CD4-positive, CD25-positive, alpha-beta regulatory T cell (primary cell): Measurements from ENCODE around the gene ZDHHC20. TPM values are rescaled to one million over a fixed set of nuclear protein-coding genes. Genes with fewer than 3 reads are reported as not detected.

ENCODE experiments used
- ATAC-seq, 2 donors: fragments of 150-1000 bp; cut with Tn5 transposase; one replicate each; pipeline ENCODE4 v1.10.0; 2021; ENCODE audit warnings: low read depth in 2 of 2, moderate number of reproducible peaks in 2 of 2, moderate library complexity in 1 of 2
- DNase-seq, 3 donors: peaks; one replicate each; pipeline versions ENCODE4 v3.0.0 to v3.0.0-alpha.2; 2012 to 2022; ENCODE audit warnings: mixed read lengths in 1 of 3
- H3K27ac ChIP-seq: one replicate; pipeline ENCODE4 v1.7.0; 2013; ENCODE audit warnings: mild to moderate bottlenecking, low read length; ENCODE audit not compliant: insufficient read depth, poor library complexity, severe bottlenecking
- H3K27me3 ChIP-seq: one replicate; pipeline ENCODE4 v1.7.0; 2013; ENCODE audit warnings: low read length; ENCODE audit not compliant: control insufficient read depth, insufficient read depth
- H3K36me3 ChIP-seq: one replicate; pipeline ENCODE4 v1.7.0; 2013; ENCODE audit warnings: mild to moderate bottlenecking, low read length, moderate library complexity; ENCODE audit not compliant: control insufficient read depth, insufficient read depth
- H3K4me1 ChIP-seq: 2 replicates; pipeline ENCODE4 v1.7.0; 2013; ENCODE audit warnings: mild to moderate bottlenecking, low read length; ENCODE audit not compliant: insufficient read depth, control insufficient read depth, poor library complexity, severe bottlenecking
- H3K4me3 ChIP-seq: one replicate; pipeline ENCODE4 v1.7.0; 2013; ENCODE audit warnings: low read depth, mild to moderate bottlenecking, low read length, moderate library complexity
- H3K9me3 ChIP-seq, 2 experiments: 1 replicate in 1 of 2; 2 replicates in 1 of 2; pipeline ENCODE4 v1.7.0; 2013; ENCODE audit warnings: low read length in 2 of 2, mild to moderate bottlenecking in 1 of 2, moderate library complexity in 1 of 2; ENCODE audit not compliant: control insufficient read depth in 2 of 2
- H3K27ac Mint-ChIP-seq, 3 donors: one replicate each; pipeline ENCODE4 v1.8.0; 2020 to 2022; ENCODE audit warnings: mild to moderate bottlenecking in 3 of 3, mixed read lengths in 3 of 3, moderate library complexity in 2 of 3
- H3K27me3 Mint-ChIP-seq: one replicate; pipeline ENCODE4 v1.8.0; 2022; ENCODE audit warnings: mild to moderate bottlenecking, mixed read lengths
- H3K36me3 Mint-ChIP-seq: one replicate; pipeline ENCODE4 v1.8.0; 2020; ENCODE audit warnings: mixed read lengths
- H3K4me1 Mint-ChIP-seq, 4 donors: one replicate each; pipeline ENCODE4 v1.8.0; 2020 to 2022; ENCODE audit warnings: mixed read lengths in 4 of 4, mild to moderate bottlenecking in 1 of 4
- H3K4me3 Mint-ChIP-seq, 4 donors: one replicate each; pipeline ENCODE4 v1.8.0; 2020 to 2022; ENCODE audit warnings: mild to moderate bottlenecking in 4 of 4, mixed read lengths in 4 of 4, moderate library complexity in 3 of 4
- H3K9me3 Mint-ChIP-seq, 7 donors: one replicate each; pipeline ENCODE4 v1.8.0; 2020 to 2022; ENCODE audit warnings: mixed read lengths in 7 of 7, mild to moderate bottlenecking in 3 of 7, moderate library complexity in 2 of 7
- polyA plus RNA-seq, 4 donors: library from polyadenylated mRNA; unstranded; fragments of 300-500 nt; fragmentation: Illumina TruSeq; gene quantifications; one replicate each; pipeline ENCODE4 v1.2.3, GENCODE V29; 2021
- total RNA-seq: library from RNA; stranded (reverse); gene quantifications from one replicate; pipeline ENCODE4 v1.2.3, GENCODE V29; 2022

ZDHHC20 gene
- total and polyA plus RNA-seq, 5 donors from 2014 or later = 36.9 to 84.4 (median 39.6) TPM

DNA sequence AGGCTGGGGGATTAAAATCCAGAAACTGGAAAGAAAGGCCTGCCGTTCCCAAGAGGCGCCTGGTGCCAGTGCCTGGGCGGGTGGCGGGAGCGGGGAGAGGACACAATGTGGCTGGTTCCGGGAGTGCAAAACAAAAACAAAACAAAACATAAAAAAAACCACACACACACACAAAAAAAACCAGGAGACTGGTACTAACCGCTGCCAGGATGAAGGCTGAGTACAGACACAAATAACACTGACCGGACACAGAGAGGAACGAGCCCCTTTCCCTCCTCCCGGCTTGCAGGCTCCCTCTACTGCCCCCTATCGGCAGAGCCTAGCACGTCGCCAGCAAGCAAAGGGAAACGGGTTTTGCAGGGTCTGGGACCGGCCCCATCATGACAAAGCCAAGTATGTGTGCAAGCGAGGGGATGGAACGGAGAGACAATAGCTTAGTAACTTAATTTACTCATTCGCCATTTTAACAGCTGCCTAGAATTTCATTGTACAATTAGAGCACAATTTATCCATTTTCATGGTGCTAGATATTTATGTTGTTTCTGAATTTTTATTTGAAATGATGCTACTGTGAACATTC lies 17.9 kb upstream of the ZDHHC20 start:
- no peaks in the 10 kb centered on the region for H3K36me3 Mint-ChIP-seq
- peaks cover 32% of the 10 kb centered on the region for H3K27me3 Mint-ChIP-seq
- H3K9me3 Mint-ChIP-seq = peaks cover 0 to 1% (median 0%) of the 10 kb centered on the region in 7 donors
- DNase-seq (peak; percentile 62 to 82 (median 66)), ATAC-seq (peak; percentile 71 to 75)
- peaks cover 9% of the 10 kb centered on the region for H3K4me1 ChIP-seq
- H3K9me3 ChIP-seq = no peaks in the 10 kb centered on the region
- H3K36me3 ChIP-seq = no peaks in the 10 kb centered on the region
- peaks cover 3% of the 10 kb centered on the region for H3K27me3 ChIP-seq
- no peak overlapping the region for H3K27ac ChIP-seq
- H3K4me1 Mint-ChIP-seq = peaks cover 10 to 16% (median 11%) of the 10 kb centered on the region in 4 donors
- peak overlapping the region; percentile 74 for H3K4me3 ChIP-seq
- H3K4me3 Mint-ChIP-seq = peak overlapping the region; percentile 23 to 91 (median 86)
- H3K27ac Mint-ChIP-seq = peak overlapping the region; percentile 72 to 93 (median 72)

DNA sequence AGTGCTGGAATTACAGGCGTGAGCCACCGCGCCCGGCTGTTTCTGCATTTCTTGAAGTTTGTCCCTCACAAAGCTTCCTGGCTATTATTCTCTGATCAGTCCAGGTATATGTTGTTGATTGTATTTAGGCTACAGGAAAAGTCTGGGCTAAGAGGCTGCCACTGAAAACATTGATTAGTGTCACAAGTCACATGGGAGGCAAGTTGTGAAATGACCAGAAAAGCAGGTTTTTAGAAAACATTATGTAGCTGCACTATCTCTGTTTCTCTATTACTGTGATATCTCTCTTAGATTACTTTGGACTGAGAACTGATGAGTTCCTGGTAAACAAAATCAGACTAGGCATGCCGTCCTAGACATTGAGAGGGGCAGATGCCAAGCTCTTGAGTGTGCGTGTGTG lies 16.0 kb upstream of the ZDHHC20 start:
- no peak for DNase-seq
- Histone ChIP-seq H3K4me3 (no peak overlapping the region), H3K27me3 (peaks cover 3% of the 10 kb centered on the region), H3K4me1 (peaks cover 9% of the 10 kb centered on the region), H3K36me3 (no peaks in the 10 kb centered on the region), H3K27ac (no peak overlapping the region), H3K9me3 (no peaks in the 10 kb centered on the region)
- Mint-ChIP-seq H3K36me3 (no peaks in the 10 kb centered on the region), H3K4me3 (no peak overlapping the region), H3K4me1 (peaks cover 10 to 16% (median 11%) of the 10 kb centered on the region in 4 donors), H3K27ac (no peak overlapping the region), H3K9me3 (peaks cover 0 to 10% (median 4%) of the 10 kb centered on the region in 7 donors), H3K27me3 (peaks cover 39% of the 10 kb centered on the region)
- no peak for ATAC-seq

DNA sequence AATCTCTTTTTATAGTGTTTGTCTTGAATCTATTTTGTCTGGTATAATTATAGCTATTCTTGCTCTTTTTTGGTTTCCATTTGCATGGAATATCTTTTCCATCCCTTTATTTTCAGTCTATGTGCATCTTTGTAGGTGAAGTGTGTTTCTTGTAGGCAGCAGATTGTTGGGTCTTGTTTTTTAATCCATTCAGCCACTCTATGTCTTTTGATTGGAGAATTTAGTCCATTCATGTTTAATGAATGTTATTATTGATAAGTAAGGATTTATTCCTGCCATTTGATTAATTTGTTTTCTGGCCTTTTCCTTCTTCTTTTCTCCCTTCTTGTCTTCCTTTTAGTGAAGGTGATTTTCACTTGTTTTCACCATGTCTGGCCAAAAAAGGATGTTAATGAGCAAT lies 11.7 kb upstream of the ZDHHC20 start:
- no peaks in the 10 kb centered on the region for H3K4me1 ChIP-seq
- peak overlapping the region in 1 of 3 donors; percentile 35 for H3K27ac Mint-ChIP-seq
- no peak overlapping the region for H3K4me3 ChIP-seq
- peaks cover 25% of the 10 kb centered on the region for H3K27me3 Mint-ChIP-seq
- DNase-seq (no peak), ATAC-seq (no peak)
- peaks cover 0 to 10% (median 4%) of the 10 kb centered on the region in 7 donors for H3K9me3 Mint-ChIP-seq
- peaks cover 2% of the 10 kb centered on the region for H3K27me3 ChIP-seq
- H3K4me3 Mint-ChIP-seq = no peak overlapping the region
- no peaks in the 10 kb centered on the region for H3K36me3 Mint-ChIP-seq
- no peaks in the 10 kb centered on the region for H3K36me3 ChIP-seq
- H3K4me1 Mint-ChIP-seq = peaks cover 0 to 3% (median 0%) of the 10 kb centered on the region in 4 donors
- no peaks in the 10 kb centered on the region for H3K9me3 ChIP-seq
- H3K27ac ChIP-seq = no peak overlapping the region

DNA sequence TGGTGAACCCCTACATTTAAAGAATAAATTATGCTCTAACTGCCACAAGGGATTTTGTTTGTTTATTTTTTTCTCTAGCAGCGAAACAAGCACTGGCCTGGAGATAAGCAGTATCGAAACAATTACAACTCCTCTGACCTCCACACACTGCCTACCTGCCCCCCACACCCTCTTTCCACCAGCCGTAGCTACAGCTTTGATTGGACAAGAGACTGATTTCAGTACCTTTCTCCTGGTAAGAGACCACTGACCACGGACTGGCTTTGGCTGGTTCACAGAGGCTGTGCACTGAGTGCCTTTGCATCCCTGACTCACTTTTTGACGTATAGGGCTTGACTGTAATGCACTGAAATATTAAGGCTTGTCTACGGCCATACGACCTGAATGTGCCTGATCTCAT lies 7.4 kb upstream of the ZDHHC20 start:
- Mint-ChIP-seq H3K9me3 (peaks cover 0 to 7% (median 1%) of the 10 kb centered on the region in 7 donors), H3K4me1 (peaks cover 0 to 4% (median 0%) of the 10 kb centered on the region in 4 donors), H3K4me3 (peak overlapping the region in 1 of 4 donors; percentile 34), H3K27ac (no peak overlapping the region), H3K36me3 (no peaks in the 10 kb centered on the region), H3K27me3 (peaks cover 21% of the 10 kb centered on the region)
- Histone ChIP-seq H3K27ac (no peak overlapping the region), H3K27me3 (peaks cover 2% of the 10 kb centered on the region), H3K4me3 (no peak overlapping the region), H3K36me3 (no peaks in the 10 kb centered on the region), H3K4me1 (no peaks in the 10 kb centered on the region), H3K9me3 (no peaks in the 10 kb centered on the region)
- DNase-seq (no peak), ATAC-seq (no peak)

DNA sequence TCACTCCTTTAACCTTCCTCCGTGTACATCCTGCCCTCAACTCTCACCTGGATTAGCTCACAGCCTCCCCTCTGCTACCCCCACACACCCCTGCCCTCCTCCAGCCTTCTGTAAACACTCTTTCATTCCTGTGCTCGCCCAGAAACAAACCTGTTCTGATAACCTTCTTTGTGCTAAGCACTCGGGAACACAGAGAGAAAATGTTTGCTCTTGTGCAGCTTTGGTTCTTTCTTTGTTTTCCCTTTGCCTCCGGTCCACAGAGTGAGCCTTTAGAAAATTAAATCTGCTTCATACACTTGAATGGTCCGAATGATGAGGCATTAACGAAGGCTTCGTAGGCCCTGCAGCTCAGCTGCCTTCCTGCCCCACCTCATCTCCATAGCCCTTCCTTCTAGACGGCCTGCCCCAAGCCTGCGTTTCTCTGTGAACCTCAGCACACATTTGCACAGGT lies 6.6 kb upstream of the ZDHHC20 start:
- Histone ChIP-seq H3K36me3 (no peaks in the 10 kb centered on the region), H3K9me3 (no peaks in the 10 kb centered on the region), H3K27ac (no peak overlapping the region), H3K27me3 (peaks cover 2% of the 10 kb centered on the region), H3K4me3 (no peak overlapping the region), H3K4me1 (no peaks in the 10 kb centered on the region)
- Mint-ChIP-seq H3K27me3 (peaks cover 18% of the 10 kb centered on the region), H3K36me3 (no peaks in the 10 kb centered on the region), H3K9me3 (peaks cover 0 to 3% (median 0%) of the 10 kb centered on the region in 7 donors), H3K4me3 (peak overlapping the region in 1 of 4 donors; percentile 43), H3K27ac (no peak overlapping the region), H3K4me1 (peaks cover 0 to 4% (median 0%) of the 10 kb centered on the region in 4 donors)
- DNase-seq (no peak), ATAC-seq (no peak)

DNA sequence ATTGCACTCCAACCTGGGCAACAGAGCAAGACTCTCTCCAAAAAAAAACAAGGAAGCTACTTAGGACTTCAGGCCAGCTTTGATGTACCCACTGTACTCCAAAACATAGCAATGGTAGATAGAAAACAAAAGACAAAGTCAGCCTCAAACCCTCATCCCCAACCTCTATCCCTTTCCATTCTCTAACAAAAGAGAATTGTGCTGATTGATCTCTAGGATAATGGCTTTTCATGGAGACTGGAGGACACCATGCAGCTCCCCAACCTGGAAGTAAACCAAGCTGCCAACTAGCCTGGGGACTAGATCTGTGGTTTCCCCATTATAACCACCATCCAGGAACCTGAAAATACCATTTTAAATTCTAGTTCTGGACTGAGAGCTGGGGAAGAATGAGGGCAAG lies 4.3 kb upstream of the ZDHHC20 start:
- no peaks in the 10 kb centered on the region for H3K9me3 ChIP-seq
- H3K27ac ChIP-seq = no peak overlapping the region
- peaks cover under 1% of the 10 kb centered on the region for H3K4me1 ChIP-seq
- H3K27me3 Mint-ChIP-seq = peaks cover 9% of the 10 kb centered on the region
- peaks cover 0 to 13% (median 3%) of the 10 kb centered on the region in 4 donors for H3K4me1 Mint-ChIP-seq
- no peaks in the 10 kb centered on the region for H3K36me3 Mint-ChIP-seq
- H3K36me3 ChIP-seq = no peaks in the 10 kb centered on the region
- peak overlapping the region in 1 of 4 donors; percentile 10 for H3K4me3 Mint-ChIP-seq
- no peak overlapping the region for H3K4me3 ChIP-seq
- no peak for DNase-seq
- no peaks in the 10 kb centered on the region for H3K27me3 ChIP-seq
- H3K9me3 Mint-ChIP-seq = no peaks in the 10 kb centered on the region
- no peak overlapping the region for H3K27ac Mint-ChIP-seq
- ATAC-seq = no peak

DNA sequence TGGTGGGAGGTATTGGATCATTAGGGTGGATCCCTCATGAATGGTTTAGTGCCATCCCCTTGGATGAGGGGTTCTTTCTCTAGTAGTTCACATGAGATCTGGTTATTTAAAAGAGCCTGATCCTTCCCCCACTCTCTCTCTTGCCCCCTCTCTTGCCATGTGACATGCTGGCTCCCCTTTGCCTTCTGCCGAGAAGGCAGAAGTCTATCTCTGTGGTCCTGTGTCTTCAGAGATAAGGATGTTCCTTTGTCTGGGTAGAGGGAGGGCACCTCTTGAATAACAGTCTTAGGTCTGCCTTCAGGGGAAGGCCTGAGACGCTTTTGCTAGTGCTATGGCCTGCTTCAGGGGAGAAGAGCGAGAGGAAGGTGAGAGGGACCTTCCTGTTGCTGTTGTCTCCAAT lies 2.0 kb upstream of the ZDHHC20 start:
- no peak for ATAC-seq
- H3K36me3 ChIP-seq = no peaks in the 10 kb centered on the region
- peaks cover 22% of the 10 kb centered on the region for H3K4me1 ChIP-seq
- Mint-ChIP-seq H3K4me1 (peaks cover 11 to 34% (median 22%) of the 10 kb centered on the region in 4 donors), H3K4me3 (peak overlapping the region in 3 of 4 donors; percentile 10 to 95 (median 19)), H3K27ac (no peak overlapping the region), H3K9me3 (no peaks in the 10 kb centered on the region), H3K36me3 (no peaks in the 10 kb centered on the region), H3K27me3 (peaks cover 9% of the 10 kb centered on the region)
- no peak overlapping the region for H3K4me3 ChIP-seq
- no peak for DNase-seq
- no peaks in the 10 kb centered on the region for H3K9me3 ChIP-seq
- no peak overlapping the region for H3K27ac ChIP-seq
- H3K27me3 ChIP-seq = no peaks in the 10 kb centered on the region

DNA sequence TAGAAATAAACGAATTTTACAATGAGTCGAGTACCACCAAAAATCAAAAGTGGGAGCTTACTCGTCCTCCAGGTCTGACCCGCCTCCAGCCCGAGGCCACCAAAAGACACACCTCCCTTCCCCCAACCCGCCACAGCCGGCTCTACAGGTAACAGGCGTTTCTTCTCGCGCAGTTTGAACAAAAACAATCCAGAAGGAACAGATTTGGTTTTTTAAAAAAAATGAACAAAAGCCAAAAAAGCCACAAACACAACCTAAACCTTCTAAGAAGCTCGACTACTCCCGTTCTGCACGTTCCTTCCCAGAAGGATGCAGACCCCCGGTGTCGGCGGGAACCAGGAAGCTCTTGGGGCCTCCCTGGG lies 671 bp downstream of the ZDHHC20 start:
- Mint-ChIP-seq H3K36me3 (peaks cover 11% of the 10 kb centered on the region), H3K4me1 (peaks cover 25 to 49% (median 34%) of the 10 kb centered on the region in 4 donors), H3K27ac (peak overlapping the region; percentile 76 to 94 (median 93)), H3K4me3 (peak overlapping the region; percentile 94 to 99 (median 95)), H3K27me3 (no peaks in the 10 kb centered on the region), H3K9me3 (peaks cover 0 to 2% (median 0%) of the 10 kb centered on the region in 7 donors)
- no peaks in the 10 kb centered on the region for H3K36me3 ChIP-seq
- DNase-seq (peak; percentile 34 to 72 (median 38)), ATAC-seq (no peak)
- H3K27me3 ChIP-seq = no peaks in the 10 kb centered on the region
- H3K9me3 ChIP-seq = no peaks in the 10 kb centered on the region
- peak overlapping the region; percentile 95 for H3K4me3 ChIP-seq
- peak overlapping the region; percentile 85 for H3K27ac ChIP-seq
- peaks cover 26% of the 10 kb centered on the region for H3K4me1 ChIP-seq
